ENCODE data around the gene GSTP1. TPM values are rescaled to one million over a fixed set of nuclear protein-coding genes. Genes with fewer than 3 reads are reported as not detected.
A peak's percentile ranks its signal among the peaks of the same experiment; 100 is the strongest.

GSTP1 gene
- total RNA-seq = 1,000 to 10,000 TPM; 2,883 to 4,990 (median 3,239) TPM

- Histone ChIP-seq H3K27me3 (peaks cover 0 to 8% (median 0%) of the 10 kb centered on the region in 4 donors), H3K4me3 (peak within 1 kb of the TSS; percentile 69 to 93 (median 82)), H3K27ac (peak within 1 kb of the TSS; percentile 97 to 100 (median 99)), H3K4me1 (peaks cover 30 to 84% (median 30%) of the 10 kb centered on the region in 3 donors), H3K9me3 (no peaks in the 10 kb centered on the region), H3K36me3 (peaks cover 0 to 39% (median 15%) of the 10 kb centered on the region in 3 donors)
- intact Hi-C loops (cut with DNase I) = no loop called here
- DNase-seq = peak; percentile 43
- 0 to 1% methylated on average over 28 to 36 of the region's 81 CpGs for WGBS, 2 donors
- TF ChIP-seq POLR2A (IDR thresholded peaks at IDR 0.05) (peak in 2 of 4 donors; percentile 91), CTCF (IDR thresholded peaks at IDR 0.05) (peak; percentile 49 to 84 (median 76))
These were observed at the start of gene GSTP1 for GRCh38 chr11:67583247-67584204. Gene GSTP1 (plus strand): TSS chr11:67583812. CDS start chr11:67583844, 32 bp downstream.

- H3K27me3 ChIP-seq = peaks cover 0 to 11% (median 0%) of the 10 kb centered on the region in 4 donors
- H3K4me3 ChIP-seq = no peak overlapping the region
- no peak overlapping the region for H3K27ac ChIP-seq
- intact Hi-C loops (cut with DNase I) = no loop called here
- 23 to 24% methylated on average over 4 of the region's 4 CpGs for WGBS, 2 donors
- DNase-seq = no peak
- no peaks in the 10 kb centered on the region for H3K36me3 ChIP-seq
- H3K9me3 ChIP-seq = peaks cover 0 to 16% (median 9%) of the 10 kb centered on the region in 3 donors
- no peaks in the 10 kb centered on the region for H3K4me1 ChIP-seq
- no peak for TF ChIP-seq CTCF (IDR thresholded peaks at IDR 0.05)
- no peak for TF ChIP-seq POLR2A (IDR thresholded peaks at IDR 0.05)
These were observed 49.4 kb upstream of the GSTP1 start for GRCh38 chr11:67534070-67534679.

- intact Hi-C loops (cut with DNase I) = no loop called here
- Histone ChIP-seq H3K4me1 (no peaks in the 10 kb centered on the region), H3K36me3 (no peaks in the 10 kb centered on the region), H3K9me3 (peaks cover 0 to 16% (median 9%) of the 10 kb centered on the region in 3 donors), H3K27ac (no peak overlapping the region), H3K27me3 (peaks cover 0 to 5% (median 0%) of the 10 kb centered on the region in 4 donors), H3K4me3 (no peak overlapping the region)
- 67 to 75% methylated on average over 1 of the region's 1 CpG for WGBS, 2 donors
- no peak for DNase-seq
- TF ChIP-seq POLR2A (IDR thresholded peaks at IDR 0.05) (no peak), CTCF (IDR thresholded peaks at IDR 0.05) (no peak)
These were observed 48.1 kb upstream of the GSTP1 start for GRCh38 chr11:67535561-67535960.

- H3K27me3 ChIP-seq = peaks cover 0 to 5% (median 0%) of the 10 kb centered on the region in 4 donors
- DNase-seq = no peak
- intact Hi-C loops (cut with DNase I) = no loop called here
- no peaks in the 10 kb centered on the region for H3K4me1 ChIP-seq
- 59 to 67% methylated on average over 6 of the region's 6 CpGs for WGBS, 2 donors
- no peak for TF ChIP-seq POLR2A (IDR thresholded peaks at IDR 0.05)
- TF ChIP-seq CTCF (IDR thresholded peaks at IDR 0.05) = no peak
- H3K27ac ChIP-seq = no peak overlapping the region
- H3K4me3 ChIP-seq = no peak overlapping the region
- H3K36me3 ChIP-seq = no peaks in the 10 kb centered on the region
- peaks cover 0 to 15% (median 8%) of the 10 kb centered on the region in 3 donors for H3K9me3 ChIP-seq
These were observed 45.3 kb upstream of the GSTP1 start for GRCh38 chr11:67538306-67538705.
